DMS79 treated with DMSO at 0.1 percent for 48 hours (cell line): ENCODE measurements around the gene SENP8.
A peak's percentile ranks its signal among the peaks of the same experiment; 100 is the strongest.
"Not testable (repeated sequence)": the region's sequence is repeated elsewhere in the genome, so short reads cannot be mapped to it uniquely, and the experiment has no call there.

Experiments used
- DNase-seq: peaks from one replicate; lab custom pipeline; 2025; lab: John Stamatoyannopoulos, UW

The SENP8 gene

DNA sequence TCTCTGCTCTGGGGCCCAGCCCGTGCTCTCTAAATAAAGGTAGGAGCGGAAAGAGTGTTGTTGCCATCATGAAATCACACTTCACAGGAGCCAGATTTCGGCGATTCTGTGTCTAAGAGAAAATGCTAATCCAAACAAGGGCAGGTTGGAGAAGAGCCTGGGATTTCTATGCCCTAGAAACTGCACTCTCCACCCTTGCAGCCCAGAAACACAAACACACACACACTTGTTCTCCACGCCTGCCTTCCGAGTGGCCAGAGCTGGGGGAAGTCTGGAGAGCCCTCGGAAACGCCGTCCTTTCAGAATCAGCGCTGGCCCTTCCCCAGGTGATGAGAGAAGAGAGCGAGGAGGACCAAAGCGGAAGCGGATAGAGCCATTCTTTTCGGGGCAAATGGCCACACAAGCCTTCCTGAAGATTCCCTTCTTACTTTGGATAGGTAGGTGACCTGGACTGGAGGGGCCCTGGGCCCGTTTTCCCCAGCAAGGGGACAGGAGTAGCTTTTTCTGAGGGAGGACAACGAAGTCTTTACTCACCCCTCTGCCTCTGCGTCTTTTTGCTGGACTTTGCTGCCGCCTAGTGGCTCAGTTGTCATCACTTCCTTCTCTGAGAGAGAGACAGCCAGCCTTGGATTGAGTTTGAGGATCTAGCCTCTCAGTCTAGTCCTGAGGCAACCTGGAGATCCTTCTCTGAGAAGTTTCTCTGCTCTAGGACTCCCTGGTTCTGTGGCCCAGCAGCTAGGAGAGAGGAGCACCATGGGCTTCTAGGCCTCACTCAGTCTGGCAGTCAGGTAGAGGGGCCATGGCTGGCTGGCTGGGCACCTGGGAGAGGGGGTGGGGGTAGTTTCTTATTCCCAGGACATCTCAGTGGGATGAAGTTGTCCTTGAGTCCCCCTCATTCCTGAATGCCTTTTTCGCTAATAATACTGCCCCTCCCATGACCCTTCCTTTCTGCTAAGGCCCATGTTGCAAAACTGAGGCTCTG is 37.7 kb downstream of the SENP8 start:
- DNase-seq, result peak; percentile 47

- DNase-seq, result no peak
These were observed 38.7 kb downstream of the SENP8 start for GRCh38 chr15:72156928-72157327.

DNA sequence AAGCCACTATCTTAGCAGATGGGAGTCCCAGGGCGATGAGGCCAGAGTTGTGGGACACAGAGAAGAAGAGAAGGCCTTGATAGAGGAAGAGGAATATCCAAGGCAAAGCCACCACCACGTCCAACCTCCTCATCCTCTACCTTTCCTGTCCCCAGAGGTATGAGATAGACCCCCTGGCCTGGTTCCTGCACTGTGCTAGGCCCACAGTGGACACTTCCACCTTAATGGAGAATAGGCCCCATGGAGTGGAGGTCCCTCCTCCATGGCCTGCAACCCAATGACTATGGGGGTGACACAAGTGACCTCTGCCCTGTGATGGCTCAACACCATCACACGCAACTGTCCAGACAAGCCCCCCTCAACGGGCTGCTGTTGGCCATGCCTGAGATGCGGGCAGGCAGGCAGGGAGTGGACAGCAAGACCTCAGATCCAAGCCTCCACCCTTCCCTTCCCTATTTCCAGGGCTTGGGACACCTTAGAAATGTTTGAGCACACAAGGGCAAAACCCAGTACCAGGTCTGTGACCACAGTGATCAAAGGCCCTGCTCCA is 42.6 kb downstream of the SENP8 start:
- no peak for DNase-seq

- DNase-seq, result no peak
These were observed 43.3 kb downstream of the SENP8 start for GRCh38 chr15:72161361-72162132.

DNA sequence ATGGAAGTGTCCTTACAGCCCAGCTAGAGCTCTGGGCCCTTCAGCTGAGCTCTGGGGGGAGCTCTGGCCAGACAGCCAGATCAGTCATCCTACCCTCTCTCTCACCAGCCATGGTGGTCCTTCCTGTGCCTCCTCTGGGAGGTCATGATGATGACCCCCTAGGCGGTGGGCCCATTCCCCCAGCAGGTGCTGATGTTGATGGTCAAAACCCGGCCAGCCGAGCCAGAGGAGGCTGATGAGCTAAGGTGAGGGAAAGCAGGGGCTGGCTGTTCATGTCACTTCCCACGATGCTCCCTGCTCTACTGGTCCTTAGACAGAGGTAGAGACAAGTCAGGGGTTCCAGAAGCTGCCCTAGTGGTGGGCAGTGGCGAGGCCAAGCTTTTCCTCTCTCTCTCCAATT is 44.4 kb downstream of the SENP8 start:
- no peak for DNase-seq

DNA sequence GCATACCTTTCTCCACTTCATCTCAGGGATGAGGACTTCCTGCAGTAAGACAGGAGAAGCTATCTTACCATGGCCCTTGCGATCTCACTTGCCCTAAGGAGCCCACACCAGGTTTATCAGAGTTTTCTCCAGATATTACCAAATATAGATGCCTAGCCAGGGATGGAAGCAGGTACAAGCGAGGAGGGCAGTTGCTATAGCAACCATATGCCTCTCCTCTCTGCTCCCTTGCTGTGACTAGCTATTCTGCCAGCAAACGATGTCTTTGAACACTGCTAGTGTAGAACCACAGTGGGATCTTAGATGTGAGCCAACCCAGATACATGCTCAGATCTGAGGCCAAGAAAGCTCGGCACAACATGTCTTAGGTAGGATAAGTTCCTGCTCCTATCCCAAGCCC is 45.5 kb downstream of the SENP8 start:
- no peak for DNase-seq

- DNase-seq, result no peak
These were observed 48.7 kb downstream of the SENP8 start for GRCh38 chr15:72166716-72167417.

DNA sequence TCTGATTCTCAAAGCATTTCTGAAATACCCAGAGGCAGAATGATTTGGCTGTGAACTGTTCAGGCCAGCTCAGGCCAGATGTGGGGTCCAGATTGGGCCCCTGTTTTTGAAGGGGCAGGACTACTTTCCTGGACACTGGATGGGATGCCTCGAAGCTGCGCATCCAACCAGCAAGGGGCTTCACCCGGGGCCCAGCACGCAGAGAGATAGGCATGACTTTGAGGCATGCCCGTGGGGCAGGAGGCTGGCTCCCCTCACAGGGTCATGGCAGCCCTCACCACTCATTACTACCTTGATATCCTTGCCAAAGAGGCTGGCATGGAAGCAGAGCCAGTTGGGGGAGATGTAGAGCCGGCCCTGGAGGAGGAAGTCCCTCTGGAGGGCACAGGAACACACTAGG is 49.2 kb downstream of the SENP8 start:
- DNase-seq, result no peak

GRCh38 chr15:72168131-72168807 is 50.1 kb downstream of the SENP8 start:
- no peak for DNase-seq

DNA sequence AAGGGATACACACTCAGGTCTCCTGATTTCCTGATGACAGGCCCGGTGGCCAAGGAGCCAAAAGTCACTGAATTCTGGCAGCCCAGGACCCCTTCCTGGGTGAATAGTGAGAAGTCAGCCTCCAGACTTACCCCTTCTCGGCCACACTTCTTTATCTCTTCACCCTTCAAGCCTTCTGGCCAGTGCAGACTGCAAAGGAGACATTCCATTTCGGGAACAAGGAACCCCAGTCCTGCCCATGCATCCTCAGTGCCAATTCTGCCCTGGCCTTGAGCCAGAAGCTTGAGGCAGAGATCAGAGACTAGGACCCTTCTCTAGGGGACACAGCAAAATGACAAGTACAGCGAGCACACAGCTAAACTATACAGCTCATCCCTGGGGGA is 50.6 kb downstream of the SENP8 start:
- no peak for DNase-seq

- DNase-seq, result no peak
These were observed 51.2 kb downstream of the SENP8 start for GRCh38 chr15:72169236-72169920.

DNA sequence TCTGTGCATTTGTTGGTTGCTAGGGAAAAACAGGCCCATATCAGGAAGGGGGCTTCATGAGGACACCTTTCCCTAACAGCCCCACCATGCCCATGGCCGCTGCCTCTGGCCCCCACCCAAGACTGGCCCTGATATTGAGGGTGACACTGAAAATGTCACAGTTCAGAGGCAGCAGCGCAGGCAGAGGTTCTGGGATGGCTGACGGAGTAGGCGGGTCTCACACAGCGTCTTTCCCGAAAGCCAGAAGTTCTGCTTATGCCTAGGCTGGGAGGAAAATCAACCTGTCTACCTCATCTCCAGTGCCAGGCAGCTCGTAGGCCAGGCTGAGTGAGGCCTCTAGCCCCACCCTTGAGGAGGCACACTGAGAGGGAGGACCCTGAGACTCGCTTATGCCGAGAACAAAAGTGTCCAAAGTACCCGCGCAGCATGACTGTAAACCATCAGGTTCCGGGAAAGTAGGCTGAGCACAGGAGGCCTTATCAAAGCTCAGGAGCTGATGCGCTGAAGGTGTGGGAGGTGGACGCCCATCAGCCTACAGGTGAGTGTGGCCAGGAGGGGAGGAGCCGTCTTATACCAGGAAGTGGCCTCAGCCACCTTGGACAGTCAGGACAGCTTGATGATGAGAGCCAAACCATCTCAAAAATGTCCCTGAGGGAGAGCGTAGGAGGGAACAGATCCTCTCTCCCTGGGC is 51.9 kb downstream of the SENP8 start:
- no peak for DNase-seq

DNA sequence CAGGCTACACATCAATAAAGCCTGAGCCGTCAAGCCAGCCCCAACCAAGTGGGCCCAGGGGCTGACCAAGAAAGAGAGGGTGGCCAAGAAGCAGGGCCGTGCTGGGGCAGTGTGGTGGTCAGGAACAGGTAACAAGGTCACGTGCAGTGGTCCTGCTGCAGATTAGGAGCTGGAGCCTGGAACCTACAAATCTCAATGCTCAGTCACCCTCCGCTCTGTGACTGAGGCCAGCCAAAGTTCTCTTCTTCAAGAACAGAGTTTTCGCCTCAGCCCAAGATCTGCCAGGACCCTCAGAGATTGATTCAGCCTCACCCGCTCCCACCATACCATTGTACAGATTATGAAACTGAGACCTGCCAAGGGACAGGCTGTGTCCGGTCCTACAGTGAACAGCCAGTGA is 52.5 kb downstream of the SENP8 start:
- DNase-seq, result no peak

GRCh38 chr15:72171978-72172377 is 53.8 kb downstream of the SENP8 start:
- DNase-seq, result not testable (repeated sequence)

DNA sequence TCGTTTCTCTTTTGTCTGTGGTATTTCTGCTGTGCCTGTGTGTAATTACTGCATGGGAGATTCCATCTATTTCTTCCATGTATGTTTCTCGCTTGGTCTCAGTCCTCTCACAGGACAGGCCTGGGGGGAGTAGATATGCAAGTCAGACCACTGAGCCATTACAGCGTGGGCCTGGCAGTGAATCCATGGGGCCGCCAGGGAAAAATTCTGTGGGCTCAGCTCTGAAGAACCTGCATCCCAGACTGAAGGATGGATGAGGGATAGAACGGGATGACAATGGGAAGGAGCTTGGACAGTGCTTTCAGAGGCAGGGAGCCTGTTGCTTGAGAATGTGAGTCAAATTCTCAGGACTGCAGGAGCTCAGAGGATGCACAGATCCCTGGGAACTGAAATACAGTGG is 54.6 kb downstream of the SENP8 start:
- no peak for DNase-seq

DNA sequence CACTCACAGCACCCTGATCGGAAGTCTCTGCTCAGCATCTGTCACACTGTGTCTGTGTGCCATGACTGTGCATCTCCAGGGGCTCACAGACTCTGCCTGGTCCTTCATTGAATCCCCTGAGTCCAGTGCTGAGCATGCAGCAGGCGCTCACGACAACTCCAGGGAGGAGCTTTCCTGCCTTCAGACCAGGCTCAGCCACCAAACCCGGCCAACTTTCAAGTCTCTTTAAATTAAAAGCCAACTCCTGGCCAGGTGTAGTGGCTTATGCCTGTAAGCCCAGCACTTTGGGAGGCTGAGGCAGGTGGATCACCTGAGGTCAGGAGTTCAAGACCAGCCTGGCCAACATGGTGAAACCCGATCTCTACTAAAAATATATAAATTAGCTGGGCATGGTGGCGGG is 55.2 kb downstream of the SENP8 start:
- DNase-seq, result no peak

DNA sequence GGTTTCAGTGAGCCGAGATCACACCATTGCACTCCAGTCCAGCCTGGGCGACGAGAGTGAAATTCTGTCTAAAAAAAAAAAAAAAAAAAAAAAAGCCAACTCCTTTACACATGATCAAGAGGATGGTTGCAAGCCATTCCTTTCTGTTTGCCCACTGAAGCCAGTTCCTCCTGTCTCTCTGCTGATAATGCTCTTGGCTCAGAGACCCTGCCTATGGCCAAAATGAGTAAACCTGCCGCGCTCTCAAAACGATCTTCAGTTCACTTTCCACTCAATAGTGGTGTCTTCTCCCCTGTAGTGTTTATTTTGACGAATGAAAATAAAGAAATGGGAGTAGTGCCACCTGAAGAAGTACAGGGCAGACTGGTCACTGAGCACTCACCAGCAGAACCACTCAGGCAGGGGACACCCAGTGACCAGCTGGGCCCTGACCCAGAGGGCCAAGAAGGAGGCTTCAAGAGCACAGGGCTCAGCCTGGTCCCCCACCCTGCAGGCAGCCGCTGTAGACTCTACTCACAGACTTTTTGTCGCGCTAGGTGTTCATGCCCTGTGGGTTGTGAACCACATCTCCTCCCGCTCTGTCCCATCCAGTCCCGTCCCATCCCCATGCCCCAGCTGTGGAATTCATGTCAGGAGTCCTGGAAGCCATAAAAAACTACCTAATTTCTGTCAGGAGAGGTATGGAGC is 55.8 kb downstream of the SENP8 start:
- no peak for DNase-seq

GRCh38 chr15:72174551-72175165 is 56.5 kb downstream of the SENP8 start:
- no peak for DNase-seq
